Lower leg skin (tissue), 3 donors: ENCODE results near the gene MED27.

Experiments
- POLR2A ChIP-seq, 2 donors: fragments of 450-650 bp; IDR thresholded peaks; one replicate each; pipeline ENCODE4 v1.6.1; 2016 to 2017; ENCODE audit warnings: antibody characterized with exemption in 2 of 2, mild to moderate bottlenecking in 1 of 2, moderate library complexity in 1 of 2
- TF ChIP-seq, protein P1 (sequence below), 3 donors: fragments of 450-650 bp; IDR thresholded peaks; one replicate each; pipeline ENCODE4 v1.5.1; 2016; ENCODE audit warnings: antibody characterized with exemption in 3 of 3, mild to moderate bottlenecking in 3 of 3, moderate library complexity in 2 of 3

DNA sequence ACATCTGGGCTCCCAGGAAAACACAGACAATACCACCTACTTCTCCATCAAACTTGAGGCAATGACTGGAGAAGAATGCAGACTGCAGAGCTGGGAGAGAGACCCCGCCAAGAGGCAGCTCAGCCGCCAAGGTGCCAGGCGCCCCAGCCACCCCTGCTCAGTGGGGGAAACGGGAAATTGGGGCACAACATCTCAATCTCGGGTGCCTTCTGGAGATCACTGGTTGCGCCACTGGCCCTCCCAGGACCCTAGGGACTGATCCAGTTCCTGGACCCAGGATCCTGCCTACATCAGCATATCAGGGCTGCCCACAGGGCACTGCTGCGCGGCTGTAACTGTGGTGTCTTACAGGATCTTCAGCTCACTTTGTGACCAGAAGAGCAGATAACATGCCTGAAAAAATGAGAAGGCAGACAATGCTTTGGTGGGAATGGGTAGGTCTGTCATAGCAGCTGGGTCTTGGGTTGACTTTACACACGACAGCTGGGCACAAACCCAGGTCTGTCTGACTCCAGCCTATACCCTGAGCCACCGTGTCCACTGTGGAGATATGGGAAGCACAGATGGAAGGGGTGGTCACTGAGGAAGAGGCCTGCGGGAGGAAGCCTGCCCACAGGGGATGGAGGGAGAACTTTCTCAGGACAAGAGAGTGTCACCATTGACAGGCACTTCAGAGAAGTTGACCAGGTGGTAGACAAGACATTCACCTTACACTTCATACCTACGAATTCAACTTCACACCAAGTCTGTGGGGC is 204.6 kb downstream of the MED27 start:
- TF ChIP-seq, protein P1, sequence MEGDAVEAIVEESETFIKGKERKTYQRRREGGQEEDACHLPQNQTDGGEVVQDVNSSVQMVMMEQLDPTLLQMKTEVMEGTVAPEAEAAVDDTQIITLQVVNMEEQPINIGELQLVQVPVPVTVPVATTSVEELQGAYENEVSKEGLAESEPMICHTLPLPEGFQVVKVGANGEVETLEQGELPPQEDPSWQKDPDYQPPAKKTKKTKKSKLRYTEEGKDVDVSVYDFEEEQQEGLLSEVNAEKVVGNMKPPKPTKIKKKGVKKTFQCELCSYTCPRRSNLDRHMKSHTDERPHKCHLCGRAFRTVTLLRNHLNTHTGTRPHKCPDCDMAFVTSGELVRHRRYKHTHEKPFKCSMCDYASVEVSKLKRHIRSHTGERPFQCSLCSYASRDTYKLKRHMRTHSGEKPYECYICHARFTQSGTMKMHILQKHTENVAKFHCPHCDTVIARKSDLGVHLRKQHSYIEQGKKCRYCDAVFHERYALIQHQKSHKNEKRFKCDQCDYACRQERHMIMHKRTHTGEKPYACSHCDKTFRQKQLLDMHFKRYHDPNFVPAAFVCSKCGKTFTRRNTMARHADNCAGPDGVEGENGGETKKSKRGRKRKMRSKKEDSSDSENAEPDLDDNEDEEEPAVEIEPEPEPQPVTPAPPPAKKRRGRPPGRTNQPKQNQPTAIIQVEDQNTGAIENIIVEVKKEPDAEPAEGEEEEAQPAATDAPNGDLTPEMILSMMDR (IDR thresholded peaks at IDR 0.05), result no peak
- TF ChIP-seq POLR2A (IDR thresholded peaks at IDR 0.05), result no peak
